ENCODE measurements around the gene PHETA1. TPM values are rescaled to one million over a fixed set of nuclear protein-coding genes. Genes with fewer than 3 reads are reported as not detected.

Gene PHETA1
- polyA plus RNA-seq, 1 donor from 2014 or later, result 25.4 TPM

DNA sequence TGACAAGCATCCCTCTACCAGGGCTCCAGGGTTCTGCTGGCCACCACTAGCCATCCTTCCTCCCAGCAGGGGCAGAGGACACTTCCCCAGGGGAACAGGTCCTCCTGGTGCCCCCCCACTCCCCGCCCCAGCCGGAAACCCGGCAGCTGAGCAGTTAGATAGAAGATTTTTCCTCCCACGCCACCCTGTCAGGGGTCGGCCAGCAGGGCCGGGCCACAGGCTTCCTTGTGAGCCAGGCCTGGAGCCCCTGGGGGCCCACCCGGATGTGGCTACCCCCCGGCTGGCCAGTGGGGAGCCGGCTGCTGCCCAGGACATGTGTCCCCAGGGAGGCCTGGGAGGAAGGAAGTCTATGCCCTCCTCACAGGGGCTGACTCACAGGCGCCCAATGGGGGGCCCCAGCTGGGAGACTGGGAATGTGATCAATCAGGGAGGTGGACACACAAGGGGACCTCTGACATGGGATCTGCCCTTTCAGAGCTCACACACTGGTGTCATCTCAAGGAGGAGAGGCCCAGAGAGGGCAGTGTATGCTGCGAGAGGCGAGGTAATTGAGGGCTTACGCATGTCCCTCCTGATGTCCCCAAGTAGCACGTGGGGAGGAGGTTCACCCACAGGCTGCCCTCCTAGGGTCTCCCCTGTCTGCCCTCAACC is 41.0 kb upstream of the PHETA1 start:
- Histone ChIP-seq H3K9ac (ENCODE audit: low read length) (no peak overlapping the region), H3K27ac (ENCODE audit: low read length) (no peak overlapping the region), H2AFZ (ENCODE audit: low read depth, low read length) (no peak overlapping the region), H3K36me3 (ENCODE audit: insufficient read depth, low read length) (no peaks in the 10 kb centered on the region), H3K9me2 (ENCODE audit: insufficient read depth, low read length) (no peaks in the 10 kb centered on the region), H4K20me1 (ENCODE audit: insufficient read depth) (no peaks in the 10 kb centered on the region), H3K9me3 (ENCODE audit: low read length) (no peaks in the 10 kb centered on the region), H3K4me2 (ENCODE audit: low read length) (no peak overlapping the region), H3F3A (ENCODE audit: insufficient read depth, low read length, poor library complexity, severe bottlenecking) (no peaks in the 10 kb centered on the region), H3K79me2 (replicated peaks; ENCODE audit: insufficient read depth, low read length) (no peaks in the 10 kb centered on the region), H3K27me3 (ENCODE audit: insufficient read depth, low read depth, low read length) (peaks cover 11% of the 10 kb centered on the region), H3K4me3 (ENCODE audit: low read length) (no peak overlapping the region)
- TF ChIP-seq, protein P1, sequence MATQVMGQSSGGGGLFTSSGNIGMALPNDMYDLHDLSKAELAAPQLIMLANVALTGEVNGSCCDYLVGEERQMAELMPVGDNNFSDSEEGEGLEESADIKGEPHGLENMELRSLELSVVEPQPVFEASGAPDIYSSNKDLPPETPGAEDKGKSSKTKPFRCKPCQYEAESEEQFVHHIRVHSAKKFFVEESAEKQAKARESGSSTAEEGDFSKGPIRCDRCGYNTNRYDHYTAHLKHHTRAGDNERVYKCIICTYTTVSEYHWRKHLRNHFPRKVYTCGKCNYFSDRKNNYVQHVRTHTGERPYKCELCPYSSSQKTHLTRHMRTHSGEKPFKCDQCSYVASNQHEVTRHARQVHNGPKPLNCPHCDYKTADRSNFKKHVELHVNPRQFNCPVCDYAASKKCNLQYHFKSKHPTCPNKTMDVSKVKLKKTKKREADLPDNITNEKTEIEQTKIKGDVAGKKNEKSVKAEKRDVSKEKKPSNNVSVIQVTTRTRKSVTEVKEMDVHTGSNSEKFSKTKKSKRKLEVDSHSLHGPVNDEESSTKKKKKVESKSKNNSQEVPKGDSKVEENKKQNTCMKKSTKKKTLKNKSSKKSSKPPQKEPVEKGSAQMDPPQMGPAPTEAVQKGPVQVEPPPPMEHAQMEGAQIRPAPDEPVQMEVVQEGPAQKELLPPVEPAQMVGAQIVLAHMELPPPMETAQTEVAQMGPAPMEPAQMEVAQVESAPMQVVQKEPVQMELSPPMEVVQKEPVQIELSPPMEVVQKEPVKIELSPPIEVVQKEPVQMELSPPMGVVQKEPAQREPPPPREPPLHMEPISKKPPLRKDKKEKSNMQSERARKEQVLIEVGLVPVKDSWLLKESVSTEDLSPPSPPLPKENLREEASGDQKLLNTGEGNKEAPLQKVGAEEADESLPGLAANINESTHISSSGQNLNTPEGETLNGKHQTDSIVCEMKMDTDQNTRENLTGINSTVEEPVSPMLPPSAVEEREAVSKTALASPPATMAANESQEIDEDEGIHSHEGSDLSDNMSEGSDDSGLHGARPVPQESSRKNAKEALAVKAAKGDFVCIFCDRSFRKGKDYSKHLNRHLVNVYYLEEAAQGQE (IDR thresholded peaks at IDR 0.05; ENCODE audit: borderline replicate concordance), result no peak
- no peak for TF ChIP-seq POLR2AphosphoS5 (IDR thresholded peaks at IDR 0.05)
- no peak for TF ChIP-seq MXI1 (conservative IDR thresholded peaks at IDR 0.05; ENCODE audit: poor library complexity, severe bottlenecking)
- TF ChIP-seq TAF1 (IDR thresholded peaks at IDR 0.05; ENCODE audit: low read depth), result no peak
- TF ChIP-seq EZH2 (IDR thresholded peaks at IDR 0.05; ENCODE audit: borderline replicate concordance, insufficient read depth, low read length, poor library complexity, severe bottlenecking), result no peak
- no peak for TF ChIP-seq EP300 (conservative IDR thresholded peaks at IDR 0.05; ENCODE audit: poor library complexity, severe bottlenecking)
- TF ChIP-seq SMC3 (conservative IDR thresholded peaks at IDR 0.05; ENCODE audit: poor library complexity), result no peak
- TF ChIP-seq RAD21 (conservative IDR thresholded peaks at IDR 0.05), result no peak
- no peak for TF ChIP-seq CTCF (IDR thresholded peaks at IDR 0.05; ENCODE audit: poor library complexity, severe bottlenecking)

GRCh38 chr12:111409403-111409779 is 40.5 kb upstream of the PHETA1 start:
- Histone ChIP-seq H3K9me3 (ENCODE audit: low read length) (no peaks in the 10 kb centered on the region), H3K9me2 (ENCODE audit: insufficient read depth, low read length) (no peaks in the 10 kb centered on the region), H3K9ac (ENCODE audit: low read length) (no peak overlapping the region), H3K4me2 (ENCODE audit: low read length) (no peak overlapping the region), H3K27me3 (ENCODE audit: insufficient read depth, low read depth, low read length) (peaks cover 16% of the 10 kb centered on the region), H3K27ac (ENCODE audit: low read length) (no peak overlapping the region), H4K20me1 (ENCODE audit: insufficient read depth) (no peaks in the 10 kb centered on the region), H3F3A (ENCODE audit: insufficient read depth, low read length, poor library complexity, severe bottlenecking) (no peaks in the 10 kb centered on the region), H3K4me3 (ENCODE audit: low read length) (no peak overlapping the region), H3K36me3 (ENCODE audit: insufficient read depth, low read length) (no peaks in the 10 kb centered on the region), H2AFZ (ENCODE audit: low read depth, low read length) (no peak overlapping the region), H3K79me2 (replicated peaks; ENCODE audit: insufficient read depth, low read length) (no peaks in the 10 kb centered on the region)
- TF ChIP-seq POLR2AphosphoS5 (IDR thresholded peaks at IDR 0.05) (no peak), TAF1 (IDR thresholded peaks at IDR 0.05; ENCODE audit: low read depth) (no peak), EZH2 (IDR thresholded peaks at IDR 0.05; ENCODE audit: borderline replicate concordance, insufficient read depth, low read length, poor library complexity, severe bottlenecking) (no peak)
- TF ChIP-seq, protein P1 (IDR thresholded peaks at IDR 0.05; ENCODE audit: borderline replicate concordance), result no peak
